Measurements from ENCODE around the gene USP11.

The USP11 gene

DNA sequence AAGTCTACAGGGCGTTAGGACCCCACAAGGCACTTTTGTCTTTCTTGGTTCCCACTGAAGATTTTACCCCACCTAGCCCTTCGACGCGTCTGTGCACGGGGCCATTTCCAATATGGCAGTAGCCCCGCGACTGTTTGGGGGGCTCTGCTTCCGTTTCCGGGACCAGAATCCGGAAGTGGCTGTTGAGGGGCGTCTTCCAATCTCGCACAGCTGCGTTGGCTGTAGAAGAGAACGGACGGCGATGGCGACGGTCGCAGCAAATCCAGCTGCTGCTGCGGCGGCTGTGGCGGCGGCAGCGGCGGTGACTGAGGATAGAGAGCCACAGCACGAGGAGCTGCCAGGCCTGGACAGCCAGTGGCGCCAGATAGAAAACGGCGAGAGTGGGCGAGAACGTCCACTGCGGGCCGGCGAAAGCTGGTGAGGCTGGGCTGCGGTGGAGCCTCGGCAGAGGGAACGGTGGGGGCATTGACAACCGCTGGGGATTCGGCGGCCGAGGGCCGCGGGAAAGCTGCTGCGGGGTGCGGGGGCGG is at the start of gene USP11:
Gene USP11 (plus strand): TSS at position 207 of the 530 bp plus-strand sequence. CDS start 35 bp downstream, at position 242.
- H3K36me3 Mint-ChIP-seq = peaks cover 9% of the 10 kb centered on the region
- H3K27me3 Mint-ChIP-seq = no peaks in the 10 kb centered on the region
- H3K9me3 Mint-ChIP-seq = no peaks in the 10 kb centered on the region
- peaks cover 19% of the 10 kb centered on the region for H3K4me1 Mint-ChIP-seq
- H3K27ac Mint-ChIP-seq = peak within 1 kb of the TSS; percentile 98
- H3K4me3 Mint-ChIP-seq = peak within 1 kb of the TSS; percentile 91

DNA sequence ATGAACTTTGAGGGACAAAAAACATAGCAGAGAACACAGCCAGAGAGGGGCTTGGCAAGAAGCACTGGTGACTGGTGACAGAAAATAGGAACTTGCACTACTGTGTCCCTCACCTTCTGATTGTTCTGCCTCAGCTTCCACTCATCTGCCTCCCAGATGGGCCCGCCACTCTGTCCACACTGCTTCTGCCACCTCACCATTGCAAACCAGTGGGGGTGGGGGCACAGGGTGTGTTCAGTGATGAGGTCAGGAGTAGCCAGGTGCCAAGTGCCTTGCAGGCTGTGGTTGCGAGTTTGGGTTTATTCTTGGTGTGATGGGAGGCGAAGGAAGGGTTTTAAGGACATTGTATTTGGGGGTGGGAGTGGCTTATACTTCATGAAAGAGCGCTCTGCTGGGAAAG is 48.3 kb upstream of the USP11 start:
- no peaks in the 10 kb centered on the region for H3K27me3 Mint-ChIP-seq
- no peak overlapping the region for H3K4me3 Mint-ChIP-seq
- no peak overlapping the region for H3K27ac Mint-ChIP-seq
- no peaks in the 10 kb centered on the region for H3K36me3 Mint-ChIP-seq
- peaks cover 12% of the 10 kb centered on the region for H3K4me1 Mint-ChIP-seq
- H3K9me3 Mint-ChIP-seq = no peaks in the 10 kb centered on the region

- no peak overlapping the region for H3K4me3 Mint-ChIP-seq
- no peaks in the 10 kb centered on the region for H3K27me3 Mint-ChIP-seq
- H3K4me1 Mint-ChIP-seq = peaks cover 12% of the 10 kb centered on the region
- no peak overlapping the region for H3K27ac Mint-ChIP-seq
- H3K9me3 Mint-ChIP-seq = no peaks in the 10 kb centered on the region
- H3K36me3 Mint-ChIP-seq = no peaks in the 10 kb centered on the region
Observed at GRCh38 chrX:47185241-47185640, 47.6 kb upstream of the USP11 start.

GRCh38 chrX:47186096-47186740 is 46.6 kb upstream of the USP11 start:
- no peaks in the 10 kb centered on the region for H3K27me3 Mint-ChIP-seq
- no peaks in the 10 kb centered on the region for H3K9me3 Mint-ChIP-seq
- no peak overlapping the region for H3K27ac Mint-ChIP-seq
- H3K4me3 Mint-ChIP-seq = no peak overlapping the region
- no peaks in the 10 kb centered on the region for H3K36me3 Mint-ChIP-seq
- peaks cover 15% of the 10 kb centered on the region for H3K4me1 Mint-ChIP-seq

GRCh38 chrX:47187106-47187677 is 45.6 kb upstream of the USP11 start:
- Mint-ChIP-seq H3K4me1 (peaks cover 15% of the 10 kb centered on the region), H3K27me3 (no peaks in the 10 kb centered on the region), H3K9me3 (no peaks in the 10 kb centered on the region), H3K36me3 (no peaks in the 10 kb centered on the region), H3K27ac (peak overlapping the region; percentile 77), H3K4me3 (no peak overlapping the region)

- peaks cover 32% of the 10 kb centered on the region for H3K4me1 Mint-ChIP-seq
- H3K27ac Mint-ChIP-seq = no peak overlapping the region
- H3K27me3 Mint-ChIP-seq = no peaks in the 10 kb centered on the region
- no peaks in the 10 kb centered on the region for H3K36me3 Mint-ChIP-seq
- no peaks in the 10 kb centered on the region for H3K9me3 Mint-ChIP-seq
- no peak overlapping the region for H3K4me3 Mint-ChIP-seq
Observed at GRCh38 chrX:47189906-47190305, 42.9 kb upstream of the USP11 start.

DNA sequence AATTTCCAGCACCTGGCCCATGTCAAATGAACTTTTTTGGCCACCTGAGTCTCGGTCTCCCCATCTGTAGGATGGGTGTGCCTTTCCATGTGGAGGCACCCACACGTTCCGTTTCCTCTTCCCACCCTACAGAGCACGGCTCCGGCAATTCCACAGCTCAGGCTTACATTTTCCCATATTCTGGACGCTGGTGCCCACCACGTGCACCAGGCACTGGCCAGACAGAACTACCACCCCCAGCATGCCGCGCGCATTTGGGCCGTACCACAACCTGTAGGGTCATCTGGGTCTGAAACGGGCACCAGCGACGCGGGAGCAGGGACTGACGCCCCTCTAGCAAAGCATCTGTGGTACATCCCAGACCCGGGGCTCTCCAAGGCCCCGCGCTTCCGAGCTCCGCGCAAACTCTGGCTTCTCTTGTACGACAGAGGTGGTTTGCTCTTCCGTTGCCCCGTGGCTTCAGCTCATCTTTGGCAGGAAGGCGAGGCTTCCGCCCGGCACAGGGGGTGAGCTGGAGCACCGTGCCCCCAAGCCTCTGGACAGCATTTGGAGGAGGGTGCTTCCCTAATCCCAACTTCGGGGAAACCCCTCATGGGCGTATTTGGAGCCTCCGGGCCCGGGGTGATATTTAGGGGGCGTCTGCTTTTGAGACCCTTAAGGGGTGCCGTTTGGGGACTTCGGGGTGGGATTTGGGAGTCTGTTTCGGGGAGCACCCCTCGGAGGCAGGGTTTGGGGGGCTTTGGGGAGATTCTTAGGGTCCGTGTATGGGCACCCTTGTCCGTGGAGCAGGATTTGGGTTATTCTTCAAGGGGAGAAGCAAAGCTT is 42.2 kb upstream of the USP11 start:
- peak overlapping the region; percentile 92 for H3K4me3 Mint-ChIP-seq
- no peaks in the 10 kb centered on the region for H3K9me3 Mint-ChIP-seq
- H3K36me3 Mint-ChIP-seq = no peaks in the 10 kb centered on the region
- peak overlapping the region; percentile 94 for H3K27ac Mint-ChIP-seq
- H3K27me3 Mint-ChIP-seq = no peaks in the 10 kb centered on the region
- peaks cover 39% of the 10 kb centered on the region for H3K4me1 Mint-ChIP-seq

GRCh38 chrX:47191331-47191730 is 41.5 kb upstream of the USP11 start:
- H3K4me3 Mint-ChIP-seq = peak overlapping the region; percentile 92
- peak overlapping the region; percentile 94 for H3K27ac Mint-ChIP-seq
- H3K27me3 Mint-ChIP-seq = no peaks in the 10 kb centered on the region
- no peaks in the 10 kb centered on the region for H3K36me3 Mint-ChIP-seq
- H3K9me3 Mint-ChIP-seq = no peaks in the 10 kb centered on the region
- peaks cover 45% of the 10 kb centered on the region for H3K4me1 Mint-ChIP-seq

DNA sequence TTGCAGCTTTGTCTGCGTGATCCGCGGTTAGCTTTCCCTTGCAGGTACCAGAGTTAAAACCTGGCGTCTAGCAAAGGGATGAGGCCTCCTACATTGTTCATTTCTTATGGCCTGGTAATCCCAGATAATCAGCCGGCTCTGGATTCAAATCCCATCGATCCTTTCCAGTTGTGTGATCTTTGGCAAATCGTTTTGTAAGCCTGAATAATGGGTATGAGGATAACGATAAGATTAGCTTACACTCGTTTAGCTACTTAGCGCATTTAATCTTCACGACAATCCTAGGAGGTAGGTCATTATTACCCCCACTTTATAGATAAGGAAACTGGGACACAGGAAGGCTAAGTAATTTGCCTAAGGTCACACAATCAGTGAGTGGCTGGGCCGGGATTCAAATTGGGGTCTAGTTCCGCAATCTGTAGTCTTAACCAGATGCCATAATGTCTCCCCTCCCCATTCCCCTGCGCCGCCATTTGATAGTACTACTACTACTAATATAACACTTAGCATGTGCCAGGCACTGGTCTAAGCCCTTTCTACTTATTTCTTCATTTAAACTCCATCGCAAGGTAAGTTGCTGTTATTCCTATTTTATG is 40.9 kb upstream of the USP11 start:
- peaks cover 51% of the 10 kb centered on the region for H3K4me1 Mint-ChIP-seq
- H3K4me3 Mint-ChIP-seq = peak overlapping the region; percentile 92
- H3K27me3 Mint-ChIP-seq = no peaks in the 10 kb centered on the region
- H3K27ac Mint-ChIP-seq = no peak overlapping the region
- no peaks in the 10 kb centered on the region for H3K36me3 Mint-ChIP-seq
- no peaks in the 10 kb centered on the region for H3K9me3 Mint-ChIP-seq

GRCh38 chrX:47193475-47194193 is 39.2 kb upstream of the USP11 start, which contains the start of gene UBA1:
Gene UBA1, plus strand, starts transcription at chrX:47193829. Its CDS starts 4,974 bp downstream, at chrX:47198803.
- Mint-ChIP-seq H3K36me3 (no peaks in the 10 kb centered on the region), H3K4me1 (peaks cover 56% of the 10 kb centered on the region), H3K27ac (peak within 1 kb of the TSS; percentile 98), H3K4me3 (peak within 1 kb of the TSS; percentile 92), H3K27me3 (no peaks in the 10 kb centered on the region), H3K9me3 (no peaks in the 10 kb centered on the region)

- no peaks in the 10 kb centered on the region for H3K9me3 Mint-ChIP-seq
- no peaks in the 10 kb centered on the region for H3K36me3 Mint-ChIP-seq
- peak overlapping the region; percentile 92 for H3K4me3 Mint-ChIP-seq
- peaks cover 51% of the 10 kb centered on the region for H3K4me1 Mint-ChIP-seq
- H3K27me3 Mint-ChIP-seq = no peaks in the 10 kb centered on the region
- H3K27ac Mint-ChIP-seq = peak overlapping the region; percentile 98
Observed at GRCh38 chrX:47194194-47194787, 38.5 kb upstream of the USP11 start.

DNA sequence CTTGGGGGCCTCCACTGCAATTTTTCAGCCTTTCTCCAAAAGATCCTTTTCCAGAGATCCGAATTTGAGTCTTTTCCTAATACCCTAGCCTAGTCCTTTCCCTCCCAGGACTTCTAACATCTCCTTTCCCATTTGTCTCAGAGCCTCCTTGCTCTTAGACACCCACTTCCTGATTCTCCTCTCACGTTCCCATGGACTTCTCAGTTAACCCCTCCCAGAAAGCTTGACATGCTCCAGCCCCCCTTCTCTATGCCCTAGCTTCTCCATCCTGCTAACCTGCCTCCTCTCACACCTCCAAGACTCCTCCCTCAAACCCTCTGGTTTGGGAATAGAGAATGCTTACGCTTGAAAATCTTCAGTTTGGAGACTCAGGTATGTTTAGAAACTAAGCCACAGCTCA is 36.7 kb upstream of the USP11 start:
- Mint-ChIP-seq H3K4me3 (peak overlapping the region; percentile 92), H3K36me3 (no peaks in the 10 kb centered on the region), H3K27me3 (no peaks in the 10 kb centered on the region), H3K27ac (peak overlapping the region; percentile 81), H3K9me3 (no peaks in the 10 kb centered on the region), H3K4me1 (peaks cover 47% of the 10 kb centered on the region)

DNA sequence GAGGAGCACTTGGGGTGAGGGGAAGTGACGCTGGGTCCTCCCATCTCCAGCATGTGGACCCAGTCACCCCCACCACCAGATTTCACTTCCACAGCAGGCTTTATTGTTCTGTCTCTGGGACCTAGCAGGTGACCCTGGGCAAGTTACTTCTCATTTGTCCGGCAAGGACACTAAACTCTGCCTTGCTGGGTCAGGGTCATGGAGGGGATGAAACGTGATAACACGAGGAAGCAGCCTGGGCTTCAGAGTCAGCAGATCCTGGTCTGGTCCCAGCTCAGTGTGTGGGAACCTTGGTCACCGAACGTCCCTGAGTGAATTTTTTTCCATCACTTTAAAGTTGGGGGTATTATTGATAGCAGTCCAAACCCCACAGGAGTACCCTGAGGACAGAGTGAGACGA is 35.3 kb upstream of the USP11 start:
- peaks cover 46% of the 10 kb centered on the region for H3K4me1 Mint-ChIP-seq
- no peaks in the 10 kb centered on the region for H3K36me3 Mint-ChIP-seq
- H3K27me3 Mint-ChIP-seq = no peaks in the 10 kb centered on the region

DNA sequence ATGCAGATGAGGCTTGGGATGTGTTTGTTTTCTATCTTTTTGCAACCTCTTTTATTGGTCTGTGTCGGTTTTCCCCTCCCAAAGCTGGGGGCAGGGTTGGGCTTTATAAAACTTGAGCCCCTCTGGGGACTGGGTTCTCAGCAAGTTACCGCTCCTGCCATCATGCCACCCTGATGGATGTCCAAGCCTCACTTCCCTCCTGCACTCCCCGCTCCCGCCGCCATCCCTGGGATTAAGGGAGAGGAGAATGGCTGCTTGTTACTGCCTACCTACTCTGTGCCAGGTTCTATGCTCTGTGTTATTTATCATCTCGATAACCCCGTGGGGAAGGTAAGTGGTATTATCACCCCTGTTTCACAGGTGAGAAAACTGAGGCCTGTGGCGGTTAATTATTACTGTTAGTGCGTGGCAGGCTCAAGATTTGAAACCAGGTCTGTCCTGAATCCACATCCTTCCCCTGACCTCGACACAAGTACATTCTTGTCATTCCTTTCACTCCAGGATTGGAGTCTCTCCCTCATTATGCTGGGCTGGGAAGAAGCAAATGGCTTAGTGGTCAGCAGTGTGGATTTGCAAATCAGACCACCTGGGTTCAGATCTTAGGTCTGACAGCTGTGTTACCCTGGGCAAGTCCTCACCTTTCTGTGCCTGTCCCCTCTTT is 34.7 kb upstream of the USP11 start:
- peaks cover 40% of the 10 kb centered on the region for H3K4me1 Mint-ChIP-seq
- no peak overlapping the region for H3K4me3 Mint-ChIP-seq
- H3K9me3 Mint-ChIP-seq = no peaks in the 10 kb centered on the region
- no peaks in the 10 kb centered on the region for H3K36me3 Mint-ChIP-seq
- no peak overlapping the region for H3K27ac Mint-ChIP-seq
- no peaks in the 10 kb centered on the region for H3K27me3 Mint-ChIP-seq

More for the DNA sequence above, 35.3 kb upstream of the USP11 start:
- peak overlapping the region; percentile 82 for H3K27ac Mint-ChIP-seq
- H3K4me3 Mint-ChIP-seq = peak overlapping the region; percentile 92
- no peaks in the 10 kb centered on the region for H3K9me3 Mint-ChIP-seq
